Chondrocyte (in vitro differentiated cells): ENCODE results near the gene PRPSAP1. TPM values are rescaled to one million over a fixed set of nuclear protein-coding genes. Genes with fewer than 3 reads are reported as not detected.
A peak's percentile ranks its signal among the peaks of the same experiment; 100 is the strongest.

Experiments
- DNase-seq: peaks from one replicate; pipeline ENCODE4 v3.0.0; 2021; ENCODE audit warnings: mixed read lengths, low spot score
- H3K27ac Mint-ChIP-seq: one replicate; pipeline ENCODE4 v1.8.0; 2021; ENCODE audit warnings: mild to moderate bottlenecking, moderate library complexity, mixed read lengths; ENCODE audit not compliant: unreplicated experiment
- H3K27me3 Mint-ChIP-seq: 2 replicates; pipeline ENCODE4 v1.8.0; 2021; ENCODE audit warnings: low read depth, mixed read lengths
- H3K36me3 Mint-ChIP-seq: 2 replicates; pipeline ENCODE4 v1.8.0; 2021; ENCODE audit warnings: low read depth, mixed read lengths
- H3K4me1 Mint-ChIP-seq: 2 replicates; pipeline ENCODE4 v1.8.0; 2021; ENCODE audit warnings: low read depth, mild to moderate bottlenecking, mixed read lengths
- H3K4me3 Mint-ChIP-seq: one replicate; pipeline ENCODE4 v1.8.0; 2021; ENCODE audit warnings: mild to moderate bottlenecking, moderate library complexity, mixed read lengths; ENCODE audit not compliant: unreplicated experiment
- H3K9me3 Mint-ChIP-seq: 2 replicates; pipeline ENCODE4 v1.8.0; 2021; ENCODE audit warnings: low read depth, mixed read lengths
- total RNA-seq: library from RNA; stranded (reverse); gene quantifications from 3 replicates; pipeline ENCODE4 v1.2.1, GENCODE V29; 2021
- TF ChIP-seq, protein P1 (sequence below): fragments of 200-600 bp; sonication (generic); IDR thresholded peaks from 2 replicates; pipeline ENCODE4 v1.5.0; 2021; ENCODE audit warnings: antibody characterized with exemption, mild to moderate bottlenecking, moderate library complexity

The PRPSAP1 gene
- total RNA-seq, 1 donor from 2014 or later: 59.0 TPM

DNA sequence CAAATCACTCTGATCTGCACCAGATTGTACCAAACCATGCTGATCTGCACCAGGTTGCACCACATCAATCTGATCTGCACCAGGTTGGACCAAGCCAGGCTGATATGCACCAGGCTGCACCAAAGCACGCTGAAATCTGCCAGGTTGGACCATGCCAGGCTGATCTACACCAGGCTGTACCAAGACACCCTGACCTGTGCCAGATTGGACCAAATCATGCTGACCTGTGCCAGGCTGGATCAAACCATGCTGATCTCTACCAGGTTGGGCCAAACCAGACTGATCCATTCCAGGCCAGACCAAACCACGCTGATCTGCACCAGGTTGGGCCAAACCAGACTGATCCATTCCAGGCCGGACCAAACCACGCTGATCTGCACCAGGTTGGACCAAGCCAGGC, 61.1 kb downstream of the PRPSAP1 start:
- H3K9me3 Mint-ChIP-seq: no peaks in the 10 kb centered on the region
- no peaks in the 10 kb centered on the region for H3K4me1 Mint-ChIP-seq
- no peaks in the 10 kb centered on the region for H3K27me3 Mint-ChIP-seq
- no peak for DNase-seq
- H3K4me3 Mint-ChIP-seq: no peak overlapping the region
- TF ChIP-seq, protein P1, sequence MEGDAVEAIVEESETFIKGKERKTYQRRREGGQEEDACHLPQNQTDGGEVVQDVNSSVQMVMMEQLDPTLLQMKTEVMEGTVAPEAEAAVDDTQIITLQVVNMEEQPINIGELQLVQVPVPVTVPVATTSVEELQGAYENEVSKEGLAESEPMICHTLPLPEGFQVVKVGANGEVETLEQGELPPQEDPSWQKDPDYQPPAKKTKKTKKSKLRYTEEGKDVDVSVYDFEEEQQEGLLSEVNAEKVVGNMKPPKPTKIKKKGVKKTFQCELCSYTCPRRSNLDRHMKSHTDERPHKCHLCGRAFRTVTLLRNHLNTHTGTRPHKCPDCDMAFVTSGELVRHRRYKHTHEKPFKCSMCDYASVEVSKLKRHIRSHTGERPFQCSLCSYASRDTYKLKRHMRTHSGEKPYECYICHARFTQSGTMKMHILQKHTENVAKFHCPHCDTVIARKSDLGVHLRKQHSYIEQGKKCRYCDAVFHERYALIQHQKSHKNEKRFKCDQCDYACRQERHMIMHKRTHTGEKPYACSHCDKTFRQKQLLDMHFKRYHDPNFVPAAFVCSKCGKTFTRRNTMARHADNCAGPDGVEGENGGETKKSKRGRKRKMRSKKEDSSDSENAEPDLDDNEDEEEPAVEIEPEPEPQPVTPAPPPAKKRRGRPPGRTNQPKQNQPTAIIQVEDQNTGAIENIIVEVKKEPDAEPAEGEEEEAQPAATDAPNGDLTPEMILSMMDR: no peak
- no peak overlapping the region for H3K27ac Mint-ChIP-seq
- peaks cover 19% of the 10 kb centered on the region for H3K36me3 Mint-ChIP-seq

DNA sequence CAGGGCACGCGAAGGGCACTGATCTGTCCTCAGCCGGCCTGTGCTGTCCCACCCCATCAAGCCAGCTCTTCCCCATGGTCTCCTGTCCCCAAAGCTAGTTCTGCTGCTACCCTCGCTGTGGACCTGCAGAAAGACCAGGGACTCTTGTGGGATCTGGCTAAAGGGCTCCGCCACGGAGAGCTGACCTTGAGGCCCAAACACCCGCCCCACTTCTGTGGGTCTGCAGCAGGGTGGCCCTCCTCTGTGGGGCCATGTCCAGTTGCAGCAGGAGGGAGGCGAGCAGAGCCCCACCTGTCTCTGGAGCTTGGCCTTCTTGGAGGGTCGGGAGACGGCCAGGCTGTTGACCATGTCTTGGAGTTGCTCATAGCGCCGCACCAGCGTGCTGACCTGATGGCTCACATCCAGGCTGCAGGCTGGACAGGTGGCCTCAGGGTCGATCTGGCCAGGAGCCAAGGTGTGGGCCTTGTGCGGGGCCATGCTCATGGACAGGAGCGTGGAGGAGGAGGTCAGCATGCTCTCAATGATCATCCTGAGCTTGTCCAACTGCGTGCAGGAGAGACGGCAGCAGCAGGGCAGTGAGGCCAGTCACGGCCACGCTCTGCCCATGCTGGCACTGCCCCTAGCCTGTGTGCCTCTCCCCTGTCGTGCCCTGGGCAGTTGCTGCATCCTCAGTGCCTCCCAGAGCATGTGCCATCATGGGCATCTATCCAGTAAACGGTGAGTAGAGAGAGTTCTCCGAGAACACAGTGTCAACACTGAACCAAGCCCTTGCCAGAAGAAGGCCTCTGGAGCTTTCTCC, 71.9 kb downstream of the PRPSAP1 start:
- H3K9me3 Mint-ChIP-seq: no peaks in the 10 kb centered on the region
- no peaks in the 10 kb centered on the region for H3K27me3 Mint-ChIP-seq
- TF ChIP-seq, protein P1: no peak
- H3K36me3 Mint-ChIP-seq: peaks cover 4% of the 10 kb centered on the region
- DNase-seq: no peak
- no peak overlapping the region for H3K4me3 Mint-ChIP-seq
- H3K27ac Mint-ChIP-seq: no peak overlapping the region
- H3K4me1 Mint-ChIP-seq: peaks cover 5% of the 10 kb centered on the region

DNA sequence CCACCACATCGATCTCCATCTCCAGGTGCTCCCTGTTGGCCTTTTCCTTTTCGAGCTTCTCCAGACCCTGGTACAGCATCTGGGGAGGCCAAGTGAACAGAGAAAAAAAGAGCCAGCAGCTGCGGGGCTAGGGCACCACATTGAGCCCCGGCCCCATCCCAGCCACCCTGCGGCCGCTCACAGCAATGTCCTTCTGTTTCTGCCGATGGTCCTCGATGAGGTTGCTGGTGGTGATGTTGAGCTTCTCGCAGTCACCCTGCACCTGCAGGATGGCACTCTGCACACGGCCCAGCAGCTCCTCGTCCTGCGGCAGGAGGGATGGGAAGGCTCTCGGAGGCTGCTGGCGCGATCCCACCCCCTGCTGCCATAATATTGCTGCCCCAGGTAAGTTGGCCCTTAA, 73.1 kb downstream of the PRPSAP1 start:
- H3K4me3 Mint-ChIP-seq: no peak overlapping the region
- no peak for DNase-seq
- peaks cover 4% of the 10 kb centered on the region for H3K36me3 Mint-ChIP-seq
- no peaks in the 10 kb centered on the region for H3K9me3 Mint-ChIP-seq
- H3K27ac Mint-ChIP-seq: no peak overlapping the region
- no peaks in the 10 kb centered on the region for H3K27me3 Mint-ChIP-seq
- peaks cover 5% of the 10 kb centered on the region for H3K4me1 Mint-ChIP-seq
- TF ChIP-seq, protein P1: no peak

DNA sequence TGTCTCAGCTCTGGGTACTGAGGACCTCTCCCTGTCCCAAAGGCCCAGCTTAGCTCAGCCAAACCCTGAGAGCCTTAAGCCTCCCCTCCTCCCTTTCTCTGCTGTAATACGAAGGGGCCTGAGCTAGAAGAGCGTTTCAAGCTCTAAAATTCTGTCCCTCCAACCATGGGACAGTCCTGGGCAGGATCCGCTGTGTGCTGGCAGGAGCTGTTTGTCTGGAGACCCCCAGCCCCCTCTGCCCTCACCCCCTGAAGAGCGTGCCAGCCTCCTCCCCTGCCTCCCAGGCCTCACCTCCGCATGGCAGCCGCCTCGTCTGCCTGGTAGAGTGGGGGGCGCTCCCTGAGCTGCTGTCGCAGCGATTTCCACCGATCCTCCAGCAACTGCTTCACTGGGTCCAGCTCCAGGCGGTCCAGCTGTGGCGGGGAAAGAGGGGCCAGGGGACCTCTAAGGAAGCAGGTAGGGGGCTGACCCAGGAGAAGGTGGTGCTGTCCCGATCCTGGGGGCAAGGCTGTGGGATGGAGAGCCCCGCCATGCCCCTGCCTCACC, 73.9 kb downstream of the PRPSAP1 start:
- DNase-seq: no peak
- peaks cover 4% of the 10 kb centered on the region for H3K36me3 Mint-ChIP-seq
- no peak overlapping the region for H3K27ac Mint-ChIP-seq
- TF ChIP-seq, protein P1: no peak
- no peaks in the 10 kb centered on the region for H3K27me3 Mint-ChIP-seq
- no peak overlapping the region for H3K4me3 Mint-ChIP-seq
- peaks cover 5% of the 10 kb centered on the region for H3K4me1 Mint-ChIP-seq
- H3K9me3 Mint-ChIP-seq: no peaks in the 10 kb centered on the region

DNA sequence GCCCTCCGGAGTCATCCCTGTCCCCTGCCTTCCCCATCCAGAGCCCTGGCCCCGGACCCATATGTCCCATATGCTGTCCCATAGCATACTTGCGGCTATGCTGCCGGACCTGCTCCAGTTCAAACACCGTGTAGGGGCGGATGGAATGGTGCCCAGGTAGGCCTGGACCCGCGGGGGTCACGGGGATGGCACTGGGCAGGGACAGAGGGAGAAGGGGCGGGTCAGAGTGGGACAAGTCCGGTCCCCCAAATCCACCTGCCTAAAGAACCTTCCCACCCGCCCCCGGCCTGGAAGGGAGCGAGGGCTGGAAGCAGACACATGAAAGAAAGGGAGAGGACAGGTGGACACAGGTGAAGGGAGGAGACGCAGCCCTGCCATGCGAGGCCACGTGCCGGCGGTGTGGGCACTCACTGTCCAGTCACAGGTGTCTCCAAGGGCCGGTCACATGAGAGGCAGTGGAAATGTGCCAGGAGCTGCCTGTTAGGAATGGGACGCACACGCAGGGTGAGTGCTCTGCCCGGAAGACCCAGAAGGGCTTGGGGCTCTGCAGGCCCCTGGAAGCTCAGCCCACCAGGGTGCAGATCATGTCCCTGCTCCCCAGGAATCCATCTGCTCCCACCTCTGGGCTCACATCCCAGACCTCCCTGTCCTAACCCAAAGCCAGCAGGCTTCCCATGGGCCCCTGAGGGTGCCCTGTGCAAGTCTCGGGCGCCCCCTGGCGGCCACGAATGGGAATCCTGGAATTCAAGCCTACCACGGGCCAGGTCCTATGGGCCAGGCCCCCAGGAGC, 74.6 kb downstream of the PRPSAP1 start:
- TF ChIP-seq, protein P1: peak; percentile 98
- DNase-seq: no peak
- Mint-ChIP-seq H3K27ac (no peak overlapping the region), H3K4me3 (no peak overlapping the region), H3K36me3 (peaks cover 4% of the 10 kb centered on the region), H3K4me1 (peaks cover 5% of the 10 kb centered on the region), H3K9me3 (no peaks in the 10 kb centered on the region), H3K27me3 (no peaks in the 10 kb centered on the region)
